Measurements from ENCODE around the gene LRP3. TPM values are rescaled to one million over a fixed set of nuclear protein-coding genes. Genes with fewer than 3 reads are reported as not detected.

The LRP3 gene
- total RNA-seq, 2 donors from 2014 or later, result 16.3 to 22.2 TPM

- Histone ChIP-seq H3K27ac (no peak overlapping the region), H3K9me3 (peaks cover 6% of the 10 kb centered on the region in 2 donors), H3K4me3 (no peak overlapping the region), H3K36me3 (no peaks in the 10 kb centered on the region), H3K4me1 (no peaks in the 10 kb centered on the region), H3K27me3 (no peaks in the 10 kb centered on the region)
- no peak for TF ChIP-seq CTCF (IDR thresholded peaks at IDR 0.05)
- no peak for DNase-seq (ENCODE audit: low spot score)
Measured at GRCh38 chr19:33250500-33250899, 56.4 kb downstream of the LRP3 start.

- Histone ChIP-seq H3K27ac (no peak overlapping the region), H3K36me3 (no peaks in the 10 kb centered on the region), H3K27me3 (no peaks in the 10 kb centered on the region), H3K4me3 (no peak overlapping the region), H3K9me3 (peaks cover under 1% of the 10 kb centered on the region in 2 donors), H3K4me1 (no peaks in the 10 kb centered on the region)
- TF ChIP-seq CTCF (IDR thresholded peaks at IDR 0.05), result no peak
- DNase-seq (ENCODE audit: low spot score), result no peak
Measured at GRCh38 chr19:33251076-33251475, 56.9 kb downstream of the LRP3 start.

- H3K9me3 ChIP-seq, result no peaks in the 10 kb centered on the region
- no peak for TF ChIP-seq CTCF (IDR thresholded peaks at IDR 0.05)
- no peaks in the 10 kb centered on the region for H3K4me1 ChIP-seq
- H3K27ac ChIP-seq, result no peak overlapping the region
- no peaks in the 10 kb centered on the region for H3K36me3 ChIP-seq
- DNase-seq (ENCODE audit: low spot score), result no peak
- H3K4me3 ChIP-seq, result no peak overlapping the region
- H3K27me3 ChIP-seq, result no peaks in the 10 kb centered on the region
Measured at GRCh38 chr19:33251526-33252090, 57.5 kb downstream of the LRP3 start.

- no peak for TF ChIP-seq CTCF (IDR thresholded peaks at IDR 0.05)
- H3K36me3 ChIP-seq, result no peaks in the 10 kb centered on the region
- no peak for DNase-seq (ENCODE audit: low spot score)
- no peak overlapping the region for H3K27ac ChIP-seq
- no peaks in the 10 kb centered on the region for H3K4me1 ChIP-seq
- H3K27me3 ChIP-seq, result no peaks in the 10 kb centered on the region
- H3K9me3 ChIP-seq, result peaks cover 0 to 2% of the 10 kb centered on the region in 2 donors
- H3K4me3 ChIP-seq, result no peak overlapping the region
Measured at GRCh38 chr19:33252418-33252962, 58.4 kb downstream of the LRP3 start.

GRCh38 chr19:33252971-33253370 lies 58.8 kb downstream of the LRP3 start:
- no peak for TF ChIP-seq CTCF (IDR thresholded peaks at IDR 0.05)
- no peaks in the 10 kb centered on the region for H3K4me1 ChIP-seq
- H3K4me3 ChIP-seq, result no peak overlapping the region
- H3K9me3 ChIP-seq, result peaks cover 0 to 7% of the 10 kb centered on the region in 2 donors
- H3K27me3 ChIP-seq, result no peaks in the 10 kb centered on the region
- no peak for DNase-seq (ENCODE audit: low spot score)
- no peak overlapping the region for H3K27ac ChIP-seq
- no peaks in the 10 kb centered on the region for H3K36me3 ChIP-seq
